Liver (tissue), 3 donors: ENCODE measurements around the gene CD79B.

Source experiments
- CTCF ChIP-seq: fragments of 150-350 bp; IDR thresholded peaks from 2 replicates; pipeline ENCODE4 v1.5.1; 2017; ENCODE audit warnings: improper control_type of control experiment, low read depth, low read length; ENCODE audit not compliant: missing input control
- EGR1 ChIP-seq, 2 donors: IDR thresholded peaks; 2 replicates each; pipeline ENCODE4 v1.6.1; 2016 to 2018; ENCODE audit warnings: antibody characterized with exemption in 2 of 2, low read depth in 2 of 2
- donor health status: healthy.
- donor health status: healthy.

DNA sequence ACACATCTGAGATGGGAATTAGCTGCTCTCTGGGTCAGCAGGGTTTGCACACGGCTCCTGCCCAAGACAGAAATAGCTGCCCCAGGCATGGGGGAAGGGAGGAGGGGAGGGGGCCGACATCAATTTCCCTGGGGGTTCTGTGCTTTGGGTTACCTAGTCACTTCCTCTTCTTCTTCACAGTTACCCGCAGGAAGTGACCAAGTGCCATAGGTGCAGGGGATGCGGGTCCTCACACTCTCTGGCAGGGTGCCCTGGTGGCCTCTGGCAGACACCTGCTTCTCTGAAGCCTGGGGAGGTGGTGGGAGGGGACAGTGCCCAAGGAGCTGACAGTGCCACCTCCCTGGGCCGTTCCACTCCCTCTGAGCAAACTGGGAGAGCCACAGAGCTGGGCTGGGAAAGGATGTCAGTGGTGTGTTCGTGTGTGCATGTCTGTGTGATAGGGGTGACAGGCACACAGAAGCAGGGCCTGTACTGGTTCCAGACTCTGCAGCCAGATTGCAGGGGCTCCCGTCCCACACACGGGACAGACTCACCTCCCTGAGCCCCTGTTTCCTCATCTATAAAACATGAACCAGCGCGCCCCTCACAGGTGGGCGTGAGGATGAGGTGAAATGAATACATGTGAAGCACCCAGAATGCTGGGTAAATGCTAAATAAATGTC, 22.4 kb upstream of the CD79B start:
- TF ChIP-seq EGR1 (IDR thresholded peaks at IDR 0.05; ENCODE audit: low read depth in 2 of 2): no peak
- no peak for TF ChIP-seq CTCF
